A204.1 (cell line): ENCODE measurements around the gene LRRC14B.
"Not testable (repeated sequence)": the region's sequence is repeated elsewhere in the genome, so short reads cannot be mapped to it uniquely, and the experiment has no call there.

ENCODE experiments used
- FAIRE-seq: peaks from 2 replicates; lab custom pipeline; 2012; peaks lifted over from hg19 to GRCh38; lab: Jason Lieb, UNC

Gene LRRC14B

DNA sequence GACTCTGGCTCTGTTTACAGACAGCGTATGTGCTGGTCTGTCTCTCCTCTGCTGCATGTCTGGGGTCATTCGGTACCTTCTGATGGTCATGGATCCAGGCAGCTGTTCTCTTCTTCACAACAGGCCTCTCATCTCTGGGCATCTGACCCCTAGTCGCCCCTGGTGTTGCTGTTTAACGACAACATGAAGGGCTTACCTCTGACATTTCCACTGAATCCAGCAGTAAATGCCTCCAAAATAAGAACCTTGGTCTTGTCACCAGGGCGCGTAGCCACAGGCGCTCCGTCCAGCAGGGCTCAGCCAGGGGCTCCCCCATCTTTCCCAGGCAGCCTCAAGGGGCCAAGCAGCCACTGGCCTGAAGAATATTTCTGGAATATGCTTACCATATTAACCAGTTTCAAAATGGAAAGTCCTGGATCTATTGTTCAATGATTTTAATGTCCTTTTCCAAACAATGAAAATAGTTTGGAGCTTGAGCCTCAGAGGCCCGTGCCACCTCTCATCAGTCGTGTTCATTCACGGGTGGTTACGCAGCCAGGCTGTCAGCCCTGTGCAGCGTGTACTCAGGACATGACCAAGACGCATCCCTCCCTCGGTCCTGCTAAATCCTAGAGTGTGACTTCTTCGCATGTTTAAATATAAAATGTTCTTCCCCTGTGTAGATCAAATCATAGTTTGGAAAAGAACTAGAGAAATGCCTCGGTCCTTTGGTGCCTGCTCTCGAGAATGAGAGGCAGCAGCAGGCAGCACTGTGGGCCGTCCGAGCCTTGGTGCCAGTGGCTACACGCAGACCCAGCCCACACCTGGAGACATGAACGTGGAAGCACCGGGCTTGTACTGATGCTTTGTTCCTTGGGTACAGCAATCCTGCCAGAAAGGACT lies 30.1 kb upstream of the LRRC14B start:
- no peak for FAIRE-seq

GRCh38 chr5:161803-162110 lies 29.5 kb upstream of the LRRC14B start:
- FAIRE-seq = no peak

GRCh38 chr5:162190-162564 lies 29.1 kb upstream of the LRRC14B start:
- no peak for FAIRE-seq

- FAIRE-seq = no peak
Measured at GRCh38 chr5:162565-163337, 28.5 kb upstream of the LRRC14B start.

- no peak for FAIRE-seq
Measured at GRCh38 chr5:163338-163620, 28.0 kb upstream of the LRRC14B start.

DNA sequence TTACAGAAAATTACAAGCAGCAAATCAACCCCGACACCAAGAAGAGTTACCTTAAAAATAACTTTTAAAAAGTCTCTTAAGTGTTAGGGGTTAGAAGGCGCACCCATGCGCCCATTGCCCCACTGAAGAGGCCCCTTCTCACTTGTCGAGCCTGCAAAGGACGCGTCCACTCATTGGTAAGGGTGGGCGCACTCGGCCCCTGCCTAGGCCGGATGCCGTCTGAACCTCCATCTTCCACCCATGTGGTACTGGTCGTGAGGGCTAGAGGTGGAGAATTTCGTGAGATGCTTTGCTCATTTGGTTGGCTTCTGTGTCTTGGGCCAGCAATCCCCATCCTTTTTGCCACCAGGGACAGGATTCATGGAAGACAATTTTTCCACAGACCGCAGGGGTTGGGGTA lies 27.5 kb upstream of the LRRC14B start:
- FAIRE-seq = no peak

DNA sequence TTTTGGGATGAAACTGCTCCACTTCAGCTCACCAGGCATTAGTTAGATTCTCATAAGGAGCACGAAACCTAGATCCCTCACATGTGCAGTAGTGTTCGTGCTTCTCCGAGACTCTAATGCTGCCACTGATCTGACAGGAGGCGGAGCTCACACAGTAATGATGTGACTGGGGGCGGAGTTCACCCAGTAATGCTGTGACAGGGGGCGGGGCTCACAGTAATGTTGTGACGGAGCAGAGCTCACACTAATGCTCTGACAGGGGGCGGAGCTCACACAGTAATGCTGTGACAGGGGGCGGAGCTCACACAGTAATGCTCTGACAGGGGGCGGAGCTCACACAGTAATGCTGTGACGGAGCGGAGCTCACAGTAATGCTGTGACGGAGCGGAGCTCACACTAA lies 27.1 kb upstream of the LRRC14B start:
- no peak for FAIRE-seq

DNA sequence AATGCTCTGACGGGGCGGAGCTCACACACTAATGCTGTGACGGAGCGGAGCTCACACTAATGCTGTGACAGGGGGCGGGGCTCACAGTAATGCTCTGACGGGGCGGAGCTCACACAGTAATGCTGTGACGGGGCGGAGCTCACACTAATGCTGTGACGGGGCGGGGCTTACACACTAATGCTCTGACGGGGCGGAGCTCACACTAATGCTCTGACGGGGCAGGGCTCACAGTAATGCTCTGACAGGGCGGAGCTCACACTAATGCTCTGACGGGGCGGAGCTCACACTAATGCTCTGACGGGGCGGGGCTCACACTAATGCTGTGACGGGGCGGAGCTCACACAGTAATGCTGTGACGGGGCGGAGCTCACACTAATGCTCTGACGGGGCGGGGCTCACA lies 26.5 kb upstream of the LRRC14B start:
- FAIRE-seq = not testable (repeated sequence)

DNA sequence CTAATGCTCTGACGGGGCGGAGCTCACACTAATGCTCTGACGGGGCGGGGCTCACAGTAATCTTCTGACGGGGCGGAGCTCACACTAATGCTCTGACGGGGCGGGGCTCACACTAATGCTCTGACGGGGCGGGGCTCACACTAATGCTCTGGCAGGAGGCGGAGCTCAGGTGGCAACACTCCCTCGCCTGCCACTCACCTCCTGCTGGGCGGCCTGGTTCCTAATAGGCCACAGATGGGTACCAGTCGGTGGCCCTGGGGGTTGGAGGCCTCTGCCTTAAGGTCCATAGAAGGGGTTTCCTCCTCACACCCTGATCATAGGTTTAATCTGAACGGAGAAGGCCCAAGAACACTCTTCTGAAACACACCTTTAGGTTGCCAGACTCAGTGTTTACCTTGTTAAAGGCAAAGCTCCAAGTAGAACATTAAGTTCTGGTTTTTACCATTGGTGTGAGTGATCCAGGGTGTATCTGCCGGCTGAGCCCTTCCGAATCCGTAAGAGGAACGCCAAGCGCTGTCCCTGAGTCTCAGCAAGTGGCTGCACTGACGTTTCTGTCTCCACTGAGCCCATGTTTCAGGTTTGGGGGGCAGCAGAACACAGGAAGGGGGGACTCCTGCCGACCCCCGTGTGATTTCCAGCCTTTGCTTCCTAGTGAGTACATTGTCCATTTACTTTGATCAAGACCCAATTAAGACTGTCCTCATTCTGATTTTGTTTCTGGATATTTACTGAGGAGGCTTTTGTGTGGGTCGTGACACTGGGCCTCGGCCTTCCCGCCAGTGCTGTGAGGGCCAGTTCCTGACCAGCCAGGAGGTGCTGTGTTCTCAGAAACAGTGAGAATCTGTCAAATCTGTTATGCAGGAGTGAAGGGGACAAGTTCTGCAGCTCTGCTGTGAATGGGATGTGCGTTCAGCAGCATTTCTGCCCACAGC lies 24.6 kb upstream of the LRRC14B start:
- FAIRE-seq = no peak

DNA sequence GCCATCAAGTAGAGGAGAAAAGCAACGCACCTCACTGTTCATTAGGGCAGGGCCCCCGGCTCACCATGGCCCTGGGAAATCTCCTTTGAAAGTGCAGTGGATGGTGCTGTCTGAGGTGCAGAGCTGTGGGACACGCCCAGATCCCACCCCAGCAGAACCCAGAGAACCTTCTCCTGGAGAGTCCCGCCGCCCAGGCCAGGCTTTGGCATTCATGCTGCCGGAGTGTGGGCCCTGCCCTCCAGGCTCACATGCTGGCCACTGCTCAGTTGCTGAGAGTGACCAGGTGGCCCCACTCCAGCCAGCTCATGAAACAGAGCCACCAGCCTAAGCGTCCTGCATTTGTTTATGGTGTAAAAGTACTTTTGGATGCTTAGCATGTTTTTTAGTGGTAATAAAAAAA lies 23.8 kb upstream of the LRRC14B start:
- no peak for FAIRE-seq

DNA sequence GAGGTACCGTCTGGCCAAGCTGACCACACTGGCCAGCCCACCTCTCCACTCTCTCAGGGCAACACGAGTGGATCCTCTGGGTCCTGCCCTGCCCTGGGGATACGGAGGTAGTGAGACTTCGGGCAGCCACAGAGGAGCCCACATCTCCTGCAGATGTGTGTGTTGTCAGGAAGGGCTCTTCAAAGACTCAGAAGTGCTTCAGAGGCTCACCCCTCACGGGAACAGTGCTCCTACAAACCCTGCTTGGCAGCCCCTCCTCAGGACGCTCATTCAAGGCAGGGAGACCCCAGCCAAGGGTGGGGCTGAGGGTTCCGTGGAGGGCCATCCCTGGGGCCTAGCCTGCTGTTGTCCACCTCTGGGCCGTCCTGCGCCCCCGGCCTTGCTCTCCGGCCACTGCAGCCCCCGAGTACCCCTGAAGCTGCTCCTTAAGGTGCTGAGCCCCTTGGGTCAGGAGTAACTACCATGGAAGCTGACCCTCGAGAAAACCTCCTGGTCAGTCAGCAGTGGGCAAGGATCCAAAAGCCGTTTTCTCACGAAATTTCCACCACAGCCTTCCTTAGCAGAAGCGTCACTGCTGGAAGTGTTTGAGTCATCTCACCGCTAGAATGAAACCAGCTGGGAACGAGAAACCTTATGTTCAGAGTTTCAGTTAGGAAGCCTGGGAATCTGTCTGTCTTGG lies 23.2 kb upstream of the LRRC14B start:
- no peak for FAIRE-seq

GRCh38 chr5:169071-169727 lies 22.1 kb upstream of the LRRC14B start:
- no peak for FAIRE-seq

GRCh38 chr5:169728-170094 lies 21.6 kb upstream of the LRRC14B start:
- no peak for FAIRE-seq

GRCh38 chr5:170971-171800 lies 20.1 kb upstream of the LRRC14B start:
- FAIRE-seq = no peak

- FAIRE-seq = no peak
Measured at GRCh38 chr5:171801-172331, 19.4 kb upstream of the LRRC14B start.

GRCh38 chr5:172421-172820 lies 18.9 kb upstream of the LRRC14B start:
- FAIRE-seq = no peak

DNA sequence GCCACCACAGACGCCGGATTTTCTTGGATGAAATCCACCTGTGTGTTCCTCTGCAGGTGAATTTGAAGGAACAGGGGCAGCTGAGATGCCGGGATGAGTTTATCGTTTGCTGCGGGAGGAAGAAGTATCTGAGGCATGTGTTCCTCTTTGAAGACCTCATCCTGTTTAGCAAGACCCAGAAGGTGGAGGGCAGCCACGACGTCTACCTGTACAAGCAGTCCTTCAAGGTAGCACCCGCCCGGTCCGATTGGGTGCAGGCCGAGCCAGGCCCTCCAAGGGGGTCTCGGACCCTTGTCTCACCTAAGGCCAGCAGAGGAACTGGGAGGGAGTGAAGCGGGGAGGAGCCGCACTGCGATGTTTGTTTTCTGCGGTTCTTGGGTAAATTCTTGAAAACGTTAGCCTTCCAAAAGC lies 18.4 kb upstream of the LRRC14B start:
- FAIRE-seq = no peak

GRCh38 chr5:173392-174290 lies 17.7 kb upstream of the LRRC14B start:
- FAIRE-seq = no peak

DNA sequence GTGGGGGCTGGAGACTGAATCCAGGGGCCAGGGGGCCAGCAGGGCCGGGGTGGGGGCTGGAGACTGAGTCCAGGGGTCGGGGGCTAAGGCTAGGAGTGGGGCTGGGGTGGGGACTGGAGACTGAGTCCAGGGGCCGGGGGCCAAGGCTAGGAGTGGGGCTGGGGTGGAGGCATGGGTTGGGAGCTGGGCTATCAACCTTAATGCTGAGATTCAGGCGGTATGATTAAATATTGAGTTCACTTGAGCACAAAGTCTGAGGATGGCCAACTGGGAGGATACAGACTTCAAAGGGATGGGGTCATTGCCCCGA lies 17.0 kb upstream of the LRRC14B start:
- FAIRE-seq = no peak
